ENCODE data around the gene SIGLEC11.

GRCh38 chr19:49950590-49950948, 10.4 kb downstream of the SIGLEC11 start:
- TF ChIP-seq GATA3 (IDR thresholded peaks at IDR 0.05; ENCODE audit: low read depth, low read length) (no peak), GATA2 (IDR thresholded peaks at IDR 0.05; ENCODE audit: low read depth, low read length) (no peak)
